ENCODE results near the gene SFTPB. TPM values are rescaled to one million over a fixed set of nuclear protein-coding genes. Genes with fewer than 3 reads are reported as not detected.
"Not testable (repeated sequence)": the region's sequence is repeated elsewhere in the genome, so short reads cannot be mapped to it uniquely, and the experiment has no call there.

The SFTPB gene
- total RNA-seq, 4 donors from 2014 or later = not detected

DNA sequence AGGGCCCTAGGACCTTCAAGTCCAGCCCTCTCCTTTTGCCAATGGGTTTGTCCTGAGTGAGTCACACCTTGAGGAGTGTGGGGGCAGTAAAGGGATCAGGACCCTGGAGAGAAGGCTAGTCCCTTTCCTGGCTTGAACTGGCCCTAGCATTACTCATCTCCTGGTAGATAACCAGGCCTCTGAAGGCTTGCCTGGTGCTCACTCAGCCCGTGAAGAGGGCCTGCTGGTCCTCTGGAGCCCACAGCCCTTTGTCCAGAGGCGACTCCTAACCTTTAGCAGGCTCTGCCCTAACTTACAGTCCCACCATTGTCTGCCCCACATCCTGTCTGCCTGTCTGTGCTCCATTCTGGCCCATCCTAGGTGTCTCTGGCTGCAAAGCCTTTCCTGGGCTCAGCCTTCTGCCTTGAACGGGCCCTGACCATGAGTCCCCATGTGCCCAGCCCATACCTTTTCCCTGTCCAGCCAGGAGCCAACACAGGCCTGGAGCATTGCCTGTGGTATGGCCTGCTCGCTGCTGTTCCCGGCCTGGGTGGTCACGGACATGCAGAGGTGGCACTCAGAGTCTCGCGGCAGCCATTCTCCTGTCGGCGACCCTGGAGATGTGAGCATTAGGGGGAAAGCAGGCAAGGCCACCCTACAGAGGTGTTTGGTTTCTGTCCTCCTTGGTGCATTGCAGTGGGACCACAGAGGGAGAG lies 5.0 kb downstream of the SFTPB start:
- ATAC-seq = peak; percentile 53 to 63
- peaks cover 4 to 7% of the 10 kb centered on the region in 2 donors for H3K4me1 ChIP-seq
- intact Hi-C loops (cut with DNase I; ENCODE audit: low total_unique reads) (no loop called here), in situ Hi-C loops (cut with MboI; ENCODE audit: low sequenced_read_pairs in 4 of 4) (no loop called here)
- H3K27me3 ChIP-seq = no peaks in the 10 kb centered on the region
- no peak for TF ChIP-seq POLR2A (IDR thresholded peaks at IDR 0.05)
- TF ChIP-seq, protein P1, sequence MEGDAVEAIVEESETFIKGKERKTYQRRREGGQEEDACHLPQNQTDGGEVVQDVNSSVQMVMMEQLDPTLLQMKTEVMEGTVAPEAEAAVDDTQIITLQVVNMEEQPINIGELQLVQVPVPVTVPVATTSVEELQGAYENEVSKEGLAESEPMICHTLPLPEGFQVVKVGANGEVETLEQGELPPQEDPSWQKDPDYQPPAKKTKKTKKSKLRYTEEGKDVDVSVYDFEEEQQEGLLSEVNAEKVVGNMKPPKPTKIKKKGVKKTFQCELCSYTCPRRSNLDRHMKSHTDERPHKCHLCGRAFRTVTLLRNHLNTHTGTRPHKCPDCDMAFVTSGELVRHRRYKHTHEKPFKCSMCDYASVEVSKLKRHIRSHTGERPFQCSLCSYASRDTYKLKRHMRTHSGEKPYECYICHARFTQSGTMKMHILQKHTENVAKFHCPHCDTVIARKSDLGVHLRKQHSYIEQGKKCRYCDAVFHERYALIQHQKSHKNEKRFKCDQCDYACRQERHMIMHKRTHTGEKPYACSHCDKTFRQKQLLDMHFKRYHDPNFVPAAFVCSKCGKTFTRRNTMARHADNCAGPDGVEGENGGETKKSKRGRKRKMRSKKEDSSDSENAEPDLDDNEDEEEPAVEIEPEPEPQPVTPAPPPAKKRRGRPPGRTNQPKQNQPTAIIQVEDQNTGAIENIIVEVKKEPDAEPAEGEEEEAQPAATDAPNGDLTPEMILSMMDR (IDR thresholded peaks at IDR 0.05 in 4 of 5, conservative IDR thresholded peaks at IDR 0.05 in 1 of 5) = no peak
- H3K9me3 ChIP-seq = no peaks in the 10 kb centered on the region
- no peaks in the 10 kb centered on the region for H3K36me3 ChIP-seq
- H3K4me3 ChIP-seq = no peak overlapping the region
- peak overlapping the region in 3 of 4 donors; percentile 52 to 63 (median 63) for H3K27ac ChIP-seq
- DNase-seq = peak in 1 of 2 donors; percentile 45

DNA sequence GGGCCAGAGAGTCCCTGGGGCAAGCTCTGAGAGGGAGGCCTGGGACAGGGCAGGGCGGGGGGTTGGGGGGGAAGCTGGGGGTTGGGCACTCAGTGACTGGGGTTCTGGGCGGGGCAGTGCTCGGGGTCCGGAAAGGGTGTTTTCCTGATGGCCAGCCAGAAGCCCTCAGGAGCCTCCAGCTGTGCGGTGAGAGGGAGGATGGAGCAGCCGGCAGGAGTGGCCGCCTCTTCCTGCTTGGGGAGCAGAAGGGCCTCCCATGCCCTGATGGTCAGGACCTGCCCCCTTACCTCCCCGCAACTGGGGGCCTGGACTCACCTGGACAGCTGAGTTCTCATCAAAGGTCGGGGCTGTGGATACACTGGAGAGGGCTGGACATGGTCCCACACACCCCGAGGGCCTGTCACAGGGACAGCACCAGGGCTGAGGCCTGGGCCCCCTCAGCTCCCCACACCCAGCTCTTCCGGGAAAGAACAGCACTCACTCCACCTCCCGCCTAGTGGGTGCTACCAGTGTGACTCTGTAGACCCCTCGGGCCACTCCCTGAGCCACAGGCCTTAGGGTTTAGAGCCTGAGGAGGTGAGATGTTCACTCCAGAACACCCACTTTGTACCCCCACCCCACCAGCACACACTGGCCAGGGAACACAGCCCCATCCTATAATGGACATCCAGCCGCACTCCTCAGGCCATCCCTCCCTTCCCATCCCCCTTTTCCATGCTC lies 6.7 kb downstream of the SFTPB start:
- Histone ChIP-seq H3K4me1 (peaks cover 4 to 7% of the 10 kb centered on the region in 2 donors), H3K27ac (peak overlapping the region; percentile 29 to 65 (median 59)), H3K36me3 (no peaks in the 10 kb centered on the region), H3K4me3 (no peak overlapping the region), H3K9me3 (no peaks in the 10 kb centered on the region), H3K27me3 (no peaks in the 10 kb centered on the region)
- intact Hi-C loops (cut with DNase I; ENCODE audit: low total_unique reads) (no loop called here), in situ Hi-C loops (cut with MboI; ENCODE audit: low sequenced_read_pairs in 4 of 4) (no loop called here)
- TF ChIP-seq POLR2A (IDR thresholded peaks at IDR 0.05) = no peak
- TF ChIP-seq, protein P1 (IDR thresholded peaks at IDR 0.05 in 4 of 5, conservative IDR thresholded peaks at IDR 0.05 in 1 of 5) = no peak
- ATAC-seq = no peak
- no peak for DNase-seq

DNA sequence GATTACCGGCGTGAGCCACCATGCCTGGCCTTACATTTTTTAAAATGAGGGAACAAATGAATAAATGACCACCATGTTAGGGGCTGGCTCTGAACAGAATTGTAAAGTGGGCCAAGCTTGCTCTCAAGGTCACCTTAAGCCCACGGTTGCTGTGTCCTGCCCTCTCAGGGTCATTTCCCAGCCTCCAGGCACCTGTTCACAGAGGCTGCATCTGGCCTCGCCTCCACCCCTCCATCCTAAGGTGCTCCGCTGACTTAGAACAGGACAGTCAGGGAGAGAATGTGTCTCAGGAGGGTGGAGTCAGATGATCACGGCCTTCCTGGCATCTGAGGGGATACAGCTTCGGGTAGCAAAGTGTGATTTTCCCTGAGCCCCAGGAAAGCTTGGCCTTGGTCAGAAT lies 7.3 kb downstream of the SFTPB start:
- no peaks in the 10 kb centered on the region for H3K27me3 ChIP-seq
- TF ChIP-seq POLR2A (IDR thresholded peaks at IDR 0.05) = no peak
- TF ChIP-seq, protein P1 (IDR thresholded peaks at IDR 0.05 in 4 of 5, conservative IDR thresholded peaks at IDR 0.05 in 1 of 5) = no peak

DNA sequence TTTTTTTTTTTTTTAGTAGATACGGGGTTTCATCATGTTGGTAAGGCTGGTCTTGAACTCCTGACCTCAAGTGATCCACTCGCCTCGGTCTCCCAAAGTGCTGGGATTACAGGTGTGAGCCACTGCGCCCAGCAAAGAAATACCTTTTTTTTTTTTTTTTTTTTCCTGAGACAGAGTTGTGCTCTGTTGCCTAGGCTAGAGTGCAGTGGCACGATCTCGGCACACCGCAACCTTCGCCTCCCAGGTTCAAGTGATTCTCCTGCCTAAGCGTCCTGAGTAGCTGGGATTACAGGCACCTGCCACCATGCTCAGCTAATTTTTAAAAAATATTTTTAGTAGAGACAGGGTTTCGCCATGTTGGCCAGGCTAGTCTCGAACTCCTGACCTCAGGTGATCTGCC lies 7.7 kb downstream of the SFTPB start:
- ATAC-seq; H3K9me3 ChIP-seq; H3K36me3 ChIP-seq; H3K4me3 ChIP-seq; in situ Hi-C loops (cut with MboI; ENCODE audit: low sequenced_read_pairs in 4 of 4); H3K27me3 ChIP-seq; intact Hi-C loops (cut with DNase I; ENCODE audit: low total_unique reads); DNase-seq; H3K4me1 ChIP-seq: not testable (repeated sequence)
- H3K27ac ChIP-seq = peak overlapping the region in 3 of 4 donors; percentile 55 to 65 (median 63)

More for the DNA sequence above, 7.3 kb downstream of the SFTPB start:
- ATAC-seq (no peak), DNase-seq (no peak)
- Histone ChIP-seq H3K9me3 (no peaks in the 10 kb centered on the region), H3K36me3 (peaks cover 0 to 2% of the 10 kb centered on the region in 2 donors), H3K4me3 (no peak overlapping the region), H3K27ac (peak overlapping the region; percentile 29 to 65 (median 59)), H3K4me1 (peaks cover 4 to 7% of the 10 kb centered on the region in 2 donors)
- intact Hi-C loops (cut with DNase I; ENCODE audit: low total_unique reads) (no loop called here), in situ Hi-C loops (cut with MboI; ENCODE audit: low sequenced_read_pairs in 4 of 4) (no loop called here)

DNA sequence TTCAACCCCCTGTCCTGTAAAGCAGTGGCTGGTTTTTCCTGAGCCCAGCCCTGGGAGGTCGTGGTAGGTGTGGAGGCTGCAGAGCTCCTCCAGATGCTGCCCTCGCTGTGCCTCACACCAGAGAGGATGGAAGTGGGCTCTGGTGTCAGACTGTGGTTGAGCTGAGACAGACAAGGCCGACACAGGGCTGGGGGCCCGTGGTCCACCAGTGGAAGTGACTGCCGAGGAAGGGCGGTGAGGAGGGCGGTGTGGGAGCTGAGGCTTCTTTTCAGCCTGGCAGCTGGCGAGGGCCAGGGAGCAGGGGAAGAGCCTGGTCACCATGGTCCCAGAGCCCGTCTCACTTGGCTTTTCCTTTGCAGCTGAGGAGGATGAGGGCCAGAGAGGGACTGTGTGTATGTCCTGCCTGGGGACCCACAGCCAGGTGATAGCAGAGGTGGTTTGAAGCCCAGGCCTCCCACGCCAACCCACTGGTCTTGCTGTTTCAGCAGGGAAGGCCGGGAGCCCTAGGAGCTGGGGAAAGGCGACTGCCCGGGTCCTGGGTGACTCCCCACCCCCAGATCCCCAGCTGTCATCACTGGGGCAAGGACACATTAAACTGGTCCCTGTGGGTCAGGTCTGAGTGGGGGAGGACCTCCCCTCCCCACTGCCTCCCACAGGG lies 8.5 kb downstream of the SFTPB start:
- no peak overlapping the region for H3K4me3 ChIP-seq
- intact Hi-C loops (cut with DNase I; ENCODE audit: low total_unique reads) = no loop called here
- no peak for TF ChIP-seq POLR2A (IDR thresholded peaks at IDR 0.05)
- TF ChIP-seq, protein P1 (IDR thresholded peaks at IDR 0.05 in 4 of 5, conservative IDR thresholded peaks at IDR 0.05 in 1 of 5) = no peak
- no peak for DNase-seq
- H3K9me3 ChIP-seq = no peaks in the 10 kb centered on the region
- H3K27me3 ChIP-seq = no peaks in the 10 kb centered on the region
- H3K4me1 ChIP-seq = peaks cover 4 to 7% of the 10 kb centered on the region in 2 donors
- no peak for ATAC-seq
- no peak overlapping the region for H3K27ac ChIP-seq
- in situ Hi-C loops (cut with MboI; ENCODE audit: low sequenced_read_pairs in 4 of 4) = no loop called here
- H3K36me3 ChIP-seq = peaks cover 0 to 4% of the 10 kb centered on the region in 2 donors

DNA sequence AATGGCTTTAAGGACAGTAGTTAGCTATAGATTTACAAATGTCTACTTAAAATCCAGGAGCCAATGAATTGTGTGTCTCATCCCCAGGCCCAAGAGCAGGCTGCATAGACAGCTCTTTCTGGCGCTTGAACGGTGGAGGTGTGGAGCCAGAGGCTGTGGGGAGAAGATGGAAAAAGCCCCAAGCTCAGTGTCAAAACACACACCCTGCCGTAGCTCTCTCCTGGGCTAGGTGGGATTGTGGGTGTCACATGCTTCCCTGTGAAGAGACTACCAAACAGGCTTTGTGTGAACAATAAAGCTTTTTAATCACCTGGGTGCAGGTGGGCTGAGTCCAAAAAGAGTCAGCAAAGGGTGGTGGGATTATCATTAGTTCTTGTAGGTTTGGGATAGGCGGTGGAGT lies 10.6 kb downstream of the SFTPB start:
- in situ Hi-C loops (cut with MboI; ENCODE audit: low sequenced_read_pairs in 4 of 4); intact Hi-C loops (cut with DNase I; ENCODE audit: low total_unique reads); H3K27me3 ChIP-seq; H3K4me1 ChIP-seq; H3K27ac ChIP-seq; H3K4me3 ChIP-seq; DNase-seq; H3K9me3 ChIP-seq; ATAC-seq: not testable (repeated sequence)
- H3K36me3 ChIP-seq = peaks cover 0 to 13% of the 10 kb centered on the region in 2 donors
